Measurements from ENCODE around the gene KRTAP9-6.

DNA sequence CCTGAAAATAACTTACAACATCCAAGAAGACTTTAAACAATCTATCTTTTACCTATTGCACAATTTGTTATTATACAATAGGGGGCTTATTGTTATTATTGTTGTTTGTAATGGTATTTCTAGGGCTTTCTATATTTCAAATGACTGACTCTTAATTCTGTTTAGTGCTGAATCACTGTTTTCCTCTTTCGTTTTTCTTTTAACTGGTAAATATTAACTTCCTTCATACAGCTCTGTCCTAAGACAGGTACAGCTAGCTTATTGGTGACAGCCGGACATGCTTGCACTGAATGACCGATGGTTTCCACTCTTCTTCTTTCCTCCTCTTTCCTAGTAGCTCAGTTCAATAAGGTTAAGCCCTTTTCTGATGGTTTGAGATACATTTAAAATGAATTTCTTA lies 21.9 kb downstream of the KRTAP9-6 start:
- TF ChIP-seq CTCF (IDR thresholded peaks at IDR 0.05) (no peak), POLR2A (IDR thresholded peaks at IDR 0.05) (no peak)

Measured in thyroid gland (tissue), 4 donors.